ENCODE results near the gene CDON.

Gene CDON

GRCh38 chr11:126007238-126007637 is 55.4 kb downstream of the CDON start:
- no peaks in the 10 kb centered on the region for H4K20me1 ChIP-seq (ENCODE audit: insufficient read depth, low read length)
- no peaks in the 10 kb centered on the region for H3K9me3 ChIP-seq (ENCODE audit: low read length)
- no peaks in the 10 kb centered on the region for H3K79me2 ChIP-seq (ENCODE audit: insufficient read depth, low read length)
- H3F3A ChIP-seq (ENCODE audit: insufficient read depth, low read length), result no peaks in the 10 kb centered on the region
- H3K9me2 ChIP-seq (ENCODE audit: low read depth, low read length), result no peaks in the 10 kb centered on the region
- H3K9ac ChIP-seq (ENCODE audit: low read length), result no peak overlapping the region
- no peaks in the 10 kb centered on the region for H3K36me3 ChIP-seq (ENCODE audit: insufficient read depth, low read length)
- H3K4me1 ChIP-seq (ENCODE audit: insufficient read depth, low read length, severe bottlenecking), result no peaks in the 10 kb centered on the region
- H3K4me3 ChIP-seq (ENCODE audit: low read depth, low read length, poor library complexity, severe bottlenecking), result no peak overlapping the region
- H3K4me2 ChIP-seq (ENCODE audit: low read length), result no peak overlapping the region
- no peak overlapping the region for H2AFZ ChIP-seq (ENCODE audit: low read length)
- H3K27ac ChIP-seq (ENCODE audit: low read depth, low read length, poor library complexity, severe bottlenecking), result no peak overlapping the region
- no peaks in the 10 kb centered on the region for H3K27me3 ChIP-seq (ENCODE audit: insufficient read depth, low read length)
- TF ChIP-seq CTCF (IDR thresholded peaks at IDR 0.05; ENCODE audit: low read length) (no peak), EZH2 (IDR thresholded peaks at IDR 0.05; ENCODE audit: borderline replicate concordance, low read length) (no peak)

- Histone ChIP-seq H3K4me1 (ENCODE audit: insufficient read depth, low read length, severe bottlenecking) (no peaks in the 10 kb centered on the region), H3K9me3 (ENCODE audit: low read length) (no peaks in the 10 kb centered on the region), H3K4me3 (ENCODE audit: low read depth, low read length, poor library complexity, severe bottlenecking) (no peak overlapping the region), H3K4me2 (ENCODE audit: low read length) (no peak overlapping the region), H3K9ac (ENCODE audit: low read length) (no peak overlapping the region), H3K36me3 (ENCODE audit: insufficient read depth, low read length) (no peaks in the 10 kb centered on the region), H3K9me2 (ENCODE audit: low read depth, low read length) (no peaks in the 10 kb centered on the region), H3K27ac (ENCODE audit: low read depth, low read length, poor library complexity, severe bottlenecking) (no peak overlapping the region), H4K20me1 (ENCODE audit: insufficient read depth, low read length) (no peaks in the 10 kb centered on the region), H3K79me2 (ENCODE audit: insufficient read depth, low read length) (no peaks in the 10 kb centered on the region), H3K27me3 (ENCODE audit: insufficient read depth, low read length) (no peaks in the 10 kb centered on the region), H2AFZ (ENCODE audit: low read length) (no peak overlapping the region), H3F3A (ENCODE audit: insufficient read depth, low read length) (no peaks in the 10 kb centered on the region)
- TF ChIP-seq EZH2 (IDR thresholded peaks at IDR 0.05; ENCODE audit: borderline replicate concordance, low read length) (no peak), CTCF (IDR thresholded peaks at IDR 0.05; ENCODE audit: low read length) (no peak)
Measured at GRCh38 chr11:126006068-126006467, 56.6 kb downstream of the CDON start.

GRCh38 chr11:126002181-126002580 is 60.5 kb downstream of the CDON start:
- Histone ChIP-seq H3K4me2 (ENCODE audit: low read length) (no peak overlapping the region), H3F3A (ENCODE audit: insufficient read depth, low read length) (no peaks in the 10 kb centered on the region), H3K27me3 (ENCODE audit: insufficient read depth, low read length) (no peaks in the 10 kb centered on the region), H3K9me3 (ENCODE audit: low read length) (no peaks in the 10 kb centered on the region), H3K9ac (ENCODE audit: low read length) (no peak overlapping the region), H3K4me3 (ENCODE audit: low read depth, low read length, poor library complexity, severe bottlenecking) (no peak overlapping the region), H3K27ac (ENCODE audit: low read depth, low read length, poor library complexity, severe bottlenecking) (no peak overlapping the region), H2AFZ (ENCODE audit: low read length) (no peak overlapping the region), H3K36me3 (ENCODE audit: insufficient read depth, low read length) (no peaks in the 10 kb centered on the region), H3K79me2 (ENCODE audit: insufficient read depth, low read length) (no peaks in the 10 kb centered on the region), H3K9me2 (ENCODE audit: low read depth, low read length) (no peaks in the 10 kb centered on the region), H4K20me1 (ENCODE audit: insufficient read depth, low read length) (no peaks in the 10 kb centered on the region), H3K4me1 (ENCODE audit: insufficient read depth, low read length, severe bottlenecking) (no peaks in the 10 kb centered on the region)
- TF ChIP-seq EZH2 (IDR thresholded peaks at IDR 0.05; ENCODE audit: borderline replicate concordance, low read length) (no peak), CTCF (IDR thresholded peaks at IDR 0.05; ENCODE audit: low read length) (no peak)
